Right lobe of liver (tissue), 6 donors: Measurements from ENCODE around the gene GPATCH2. TPM values are rescaled to one million over a fixed set of nuclear protein-coding genes. Genes with fewer than 3 reads are reported as not detected.

Experiments
- ATAC-seq, 4 donors: fragments of 200-7000 bp; cut with Tn5 transposase; one replicate each; pipeline ENCODE4 v1.9.1; 2020; ENCODE audit warnings: mild to moderate bottlenecking in 4 of 4, moderate library complexity in 4 of 4
- DNase-seq, 3 donors: peaks; one replicate each; pipeline ENCODE4 v3.0.0-alpha.2; 2020
- H3K27ac ChIP-seq, 3 donors: fragments of 200-600 bp; one replicate each; pipeline ENCODE4 v1.8.0; 2022
- H3K27me3 ChIP-seq, 2 donors: fragments of 200-600 bp; one replicate each; pipeline ENCODE4 v1.8.0; 2022
- H3K36me3 ChIP-seq, 4 donors: fragments of 200-600 bp; sonication (generic) in 1 of 4; one replicate each; pipeline versions ENCODE4 v1.5.1 to v1.8.0; 2017 to 2022; ENCODE audit warnings: control low read depth in 1 of 4
- H3K4me1 ChIP-seq, 4 donors: fragments of 200-600 bp; sonication (generic) in 1 of 4; one replicate each; pipeline versions ENCODE4 v1.5.1 to v1.8.0; 2017 to 2022; ENCODE audit warnings: control low read depth in 1 of 4
- H3K4me3 ChIP-seq, 3 donors: fragments of 200-600 bp; one replicate each; pipeline ENCODE4 v1.8.0; 2022
- H3K9me3 ChIP-seq, 4 donors: fragments of 200-600 bp; sonication (generic) in 1 of 4; one replicate each; pipeline versions ENCODE4 v1.5.1 to v1.8.0; 2017 to 2022; ENCODE audit warnings: control low read depth in 1 of 4
- CTCF ChIP-seq, 4 donors: fragments of 200-600 bp in 3 of 4; fragments of 450-650 bp in 1 of 4; IDR thresholded peaks; one replicate each; pipeline versions ENCODE4 v1.5.1 to v1.8.0; 2016 to 2022; ENCODE audit warnings: antibody characterized with exemption in 4 of 4, mild to moderate bottlenecking in 2 of 4
- POLR2A ChIP-seq: fragments of 450-650 bp; IDR thresholded peaks from one replicate; pipeline ENCODE4 v1.6.1; 2017; ENCODE audit warnings: antibody characterized with exemption, mild to moderate bottlenecking
- WGBS: methylation state at CpG from one replicate; pipeline ENCODE4 v1.1.6; 2018; ENCODE audit warnings: low coverage, low lambda C conversion rate; ENCODE audit not compliant: insufficient coverage; ENCODE audit errors: missing lambda C conversion rate; 5-methylcytosine and 5-hydroxymethylcytosine counted together
- intact Hi-C, 2 donors: fragments of 100-400 bp; cut with DNase I; formaldehyde crosslinking; loops; one replicate each; pipeline versions ENCODE4 v1.11.2 to v1.14.1; 2022
- total RNA-seq, 6 experiments: library from RNA; depleted of rRNA in 2 of 6; stranded (reverse); fragments of >200 nt in 2 of 6; fragmentation: NEBNext Ultra II Directional in 3 of 6; extraction: Animal tissue kit (Norgen Biotek cat#: 25700) in 3 of 6; gene quantifications; one replicate each; pipeline versions ENCODE4 v1.1.0 to v1.2.4, GENCODE V29; 2016 to 2023
- donor health status: DM: no; HTN: yes; CAD: no.
- donor health status: DM: no; HTN: no; CAD: no.
- donor health status: DM: no; HTN: no; CAD: no.
- donor health status: DM: no; HTN: yes; CAD: no.
- donor health status: DM: no; HTN: yes; CAD: no.

Gene GPATCH2
- total RNA-seq, 6 experiments from 2014 or later: 3.3 to 6.6 (median 4.6) TPM

- TF ChIP-seq POLR2A (no peak), CTCF (IDR thresholded peaks at IDR 0.05) (no peak)
- Histone ChIP-seq H3K36me3 (no peaks in the 10 kb centered on the region), H3K9me3 (no peaks in the 10 kb centered on the region), H3K4me3 (no peak overlapping the region), H3K27me3 (no peaks in the 10 kb centered on the region), H3K4me1 (no peaks in the 10 kb centered on the region), H3K27ac (no peak overlapping the region)
- ATAC-seq (no peak), DNase-seq (no peak)
- intact Hi-C loops: no loop called here
Observed at GRCh38 chr1:217661407-217661806, 30.5 kb upstream of the GPATCH2 start.

GRCh38 chr1:217660353-217661062 lies 29.6 kb upstream of the GPATCH2 start:
- Histone ChIP-seq H3K4me3 (no peak overlapping the region), H3K27ac (no peak overlapping the region), H3K4me1 (no peaks in the 10 kb centered on the region), H3K27me3 (no peaks in the 10 kb centered on the region), H3K36me3 (no peaks in the 10 kb centered on the region), H3K9me3 (no peaks in the 10 kb centered on the region)
- DNase-seq: no peak
- TF ChIP-seq CTCF (IDR thresholded peaks at IDR 0.05) (peak; percentile 21 to 35 (median 34)), POLR2A (no peak)
- peak in 1 of 4 donors; percentile 33 for ATAC-seq
- WGBS: 39% methylated on average over 5 of the region's 5 CpGs
- intact Hi-C loops: no loop called here

GRCh38 chr1:217650674-217651073 lies 19.8 kb upstream of the GPATCH2 start:
- intact Hi-C loops: no loop called here
- H3K9me3 ChIP-seq: no peaks in the 10 kb centered on the region
- ATAC-seq (no peak), DNase-seq (no peak)
- H3K4me3 ChIP-seq: no peak overlapping the region
- H3K27me3 ChIP-seq: no peaks in the 10 kb centered on the region
- H3K36me3 ChIP-seq: no peaks in the 10 kb centered on the region
- H3K27ac ChIP-seq: no peak overlapping the region
- no peaks in the 10 kb centered on the region for H3K4me1 ChIP-seq
- no peak for TF ChIP-seq POLR2A
- TF ChIP-seq CTCF (IDR thresholded peaks at IDR 0.05): no peak
- 81% methylated on average over 4 of the region's 4 CpGs for WGBS

GRCh38 chr1:217647791-217648190 lies 16.9 kb upstream of the GPATCH2 start:
- DNase-seq (no peak), ATAC-seq (no peak)
- Histone ChIP-seq H3K27me3 (no peaks in the 10 kb centered on the region), H3K27ac (no peak overlapping the region), H3K9me3 (no peaks in the 10 kb centered on the region), H3K36me3 (no peaks in the 10 kb centered on the region), H3K4me3 (no peak overlapping the region), H3K4me1 (no peaks in the 10 kb centered on the region)
- intact Hi-C loops: no loop called here
- WGBS: 88% methylated on average over 12 of the region's 13 CpGs
- TF ChIP-seq CTCF (IDR thresholded peaks at IDR 0.05) (no peak), POLR2A (no peak)

- ATAC-seq: no peak
- H3K27me3 ChIP-seq: no peaks in the 10 kb centered on the region
- WGBS: 52% methylated on average over 6 of the region's 6 CpGs
- no peaks in the 10 kb centered on the region for H3K9me3 ChIP-seq
- no peak for DNase-seq
- intact Hi-C loops: no loop called here
- no peak overlapping the region for H3K4me3 ChIP-seq
- no peak overlapping the region for H3K27ac ChIP-seq
- no peaks in the 10 kb centered on the region for H3K4me1 ChIP-seq
- no peaks in the 10 kb centered on the region for H3K36me3 ChIP-seq
- no peak for TF ChIP-seq CTCF (IDR thresholded peaks at IDR 0.05)
- no peak for TF ChIP-seq POLR2A
Observed at GRCh38 chr1:217642455-217642854, 11.6 kb upstream of the GPATCH2 start.
